B cell (primary cell): ENCODE results near the gene GIMAP5. TPM values are rescaled to one million over a fixed set of nuclear protein-coding genes. Genes with fewer than 3 reads are reported as not detected.

Experiments used
- ATAC-seq: fragments of 200-7000 bp; cut with Tn5 transposase; one replicate; pipeline ENCODE4 v1.10.0; 2021; ENCODE audit warnings: low read depth, mild to moderate bottlenecking, moderate number of reproducible peaks, moderate library complexity
- CTCF ChIA-PET: fragments of 350-600 bp; sonication (Branson Sonifier 250); formaldehyde crosslinking; loops from one replicate; lab custom pipeline; 2021; ENCODE audit warnings: antibody characterized with exemption, inconsistent platforms; lab: Charles Lee
- POLR2A ChIA-PET: fragments of 350-600 bp; sonication (Branson Sonifier 250); formaldehyde crosslinking; loops from one replicate; lab custom pipeline; 2021; ENCODE audit warnings: antibody characterized with exemption; lab: Charles Lee
- DNase-seq: peaks from one replicate; pipeline ENCODE4 v3.0.0; 2013
- H2AFZ ChIP-seq: 2 replicates; pipeline ENCODE4 v1.6.1; 2012; ENCODE audit warnings: mild to moderate bottlenecking, low read depth, low read length; ENCODE audit not compliant: insufficient read depth, poor library complexity, severe bottlenecking
- H3K27ac ChIP-seq, 2 donors: 1 replicate in 1 of 2; 2 replicates in 1 of 2; pipeline ENCODE4 v1.5.1; 2012 to 2013; ENCODE audit warnings: low read length in 2 of 2, mild to moderate bottlenecking in 2 of 2, moderate library complexity in 1 of 2
- H3K27me3 ChIP-seq, 4 experiments: fragments of 200-600 bp in 1 of 4; sonication (generic) in 1 of 4; replicated peaks in 1 of 4; 1 replicate in 2 of 4; 2 replicates in 2 of 4; pipeline versions ENCODE4 v1.6.1 to v1.7.0; 2013 to 2016; ENCODE audit warnings: low read length in 3 of 4, mild to moderate bottlenecking in 2 of 4, mixed read lengths in 1 of 4, moderate library complexity in 1 of 4; ENCODE audit not compliant: insufficient read depth in 4 of 4, control insufficient read depth in 3 of 4; ENCODE audit errors: control extremely low read depth in 1 of 4
- H3K36me3 ChIP-seq, 2 experiments: replicated peaks in 1 of 2; 1 replicate in 1 of 2; 2 replicates in 1 of 2; pipeline versions ENCODE4 v1.6.1 to v1.7.1; 2013; ENCODE audit warnings: low read length in 1 of 2; ENCODE audit not compliant: insufficient read depth in 2 of 2, control insufficient read depth in 1 of 2; ENCODE audit errors: control extremely low read depth in 1 of 2, extremely low read depth in 1 of 2
- H3K4me1 ChIP-seq, 2 donors: fragments of 200-600 bp in 1 of 2; sonication (generic) in 1 of 2; 1 replicate in 1 of 2; 2 replicates in 1 of 2; pipeline versions ENCODE4 v1.5.1 to v1.6.1; 2013 to 2017; ENCODE audit warnings: low read length in 2 of 2; ENCODE audit not compliant: control insufficient read depth in 2 of 2, insufficient read depth in 2 of 2
- H3K4me2 ChIP-seq: replicated peaks from 2 replicates; pipeline ENCODE3; 2012; ENCODE audit warnings: mild to moderate bottlenecking, low read depth, low read length; ENCODE audit not compliant: poor library complexity, severe bottlenecking
- H3K4me3 ChIP-seq, 5 experiments: fragments of 200-600 bp in 1 of 5; sonication (generic) in 1 of 5; 1 replicate in 3 of 5; 2 replicates in 2 of 5; pipeline versions ENCODE4 v1.5.1 to v1.7.0; 2011 to 2016; ENCODE audit warnings: low read length in 4 of 5, mild to moderate bottlenecking in 4 of 5, low read depth in 2 of 5, control low read depth in 1 of 5, moderate library complexity in 1 of 5; ENCODE audit not compliant: insufficient read depth in 1 of 5; ENCODE audit errors: control extremely low read depth in 1 of 5, extremely low read depth in 1 of 5
- H3K79me2 ChIP-seq: fragments of 200-600 bp; sonication (generic); one replicate; pipeline ENCODE4 v1.6.0; 2016; ENCODE audit warnings: low read length; ENCODE audit not compliant: control insufficient read depth, insufficient read depth
- H3K9ac ChIP-seq: fragments of 200-600 bp; sonication (generic); 2 replicates; pipeline ENCODE4 v1.6.1; 2017; ENCODE audit warnings: mild to moderate bottlenecking, low read length, moderate library complexity
- H3K9me3 ChIP-seq, 3 donors: one replicate each; pipeline versions ENCODE4 v1.6.1 to v1.7.1; 2013; ENCODE audit warnings: low read length in 2 of 3; ENCODE audit not compliant: control insufficient read depth in 2 of 3, insufficient read depth in 1 of 3; ENCODE audit errors: control extremely low read depth in 1 of 3
- H4K20me1 ChIP-seq: 2 replicates; pipeline ENCODE4 v1.6.0; 2012; ENCODE audit warnings: mild to moderate bottlenecking, low read length; ENCODE audit not compliant: insufficient read depth, control insufficient read depth, poor library complexity, severe bottlenecking
- H3K27ac Mint-ChIP-seq: one replicate; pipeline ENCODE4 v1.8.0; 2021; ENCODE audit warnings: mixed read lengths
- H3K27me3 Mint-ChIP-seq: one replicate; pipeline ENCODE4 v1.8.0; 2021; ENCODE audit warnings: mixed read lengths
- H3K4me1 Mint-ChIP-seq: one replicate; pipeline ENCODE4 v1.8.0; 2021; ENCODE audit warnings: mixed read lengths
- H3K4me3 Mint-ChIP-seq: one replicate; pipeline ENCODE4 v1.8.0; 2021; ENCODE audit warnings: mixed read lengths
- H3K9me3 Mint-ChIP-seq: one replicate; pipeline ENCODE4 v1.8.0; 2022; ENCODE audit warnings: mixed read lengths; ENCODE audit not compliant: insufficient read depth
- CTCF ChIP-seq: fragments of 200-600 bp; IDR thresholded peaks from one replicate; pipeline ENCODE4 v1.8.0; 2022; ENCODE audit warnings: antibody characterized with exemption, mild to moderate bottlenecking
- EZH2 ChIP-seq: IDR thresholded peaks from 2 replicates; pipeline ENCODE4 v1.6.1; 2012; ENCODE audit warnings: borderline replicate concordance, low read depth, mild to moderate bottlenecking, moderate library complexity, low read length; ENCODE audit not compliant: insufficient read depth, poor library complexity, severe bottlenecking
- WGBS: methylation state at CpG from one replicate; pipeline ENCODE4 v1.1.5; 2013; ENCODE audit warnings: missing lambda C conversion rate; ENCODE audit not compliant: insufficient coverage; 5-methylcytosine and 5-hydroxymethylcytosine counted together
- intact Hi-C: fragments of 100-400 bp; cut with micrococcal nuclease; formaldehyde crosslinking; loops from one replicate; pipeline ENCODE4 v1.10.0; 2022
- polyA plus RNA-seq: library from polyadenylated mRNA; depleted of rRNA; stranded (reverse); fragments of >200 nt; gene quantifications from 2 replicates; pipeline ENCODE4 v1.2.3, GENCODE V29; 2012
- total RNA-seq, 2 donors: library from RNA; stranded (reverse); fragments of 120-200 nt in 1 of 2; gene quantifications; 1 replicate in 1 of 2; 2 replicates in 1 of 2; pipeline versions ENCODE4 v1.2.3 to v1.2.4, GENCODE V29; 2013 to 2022

GIMAP5 gene
- total and polyA plus RNA-seq, 2 donors (not counting 1 experiment from before 2014, with no cell fraction given), result 0.27 to 0.40 TPM

GRCh38 chr7:150748376-150748775 is 11.2 kb downstream of the GIMAP5 start:
- ATAC-seq (no peak), DNase-seq (no peak)
- H3K27ac Mint-ChIP-seq, result no peak overlapping the region
- H3K4me3 Mint-ChIP-seq, result no peak overlapping the region
- TF ChIP-seq EZH2 (no peak), CTCF (no peak)
- H3K27ac ChIP-seq, result no peak overlapping the region
- H3K27me3 ChIP-seq, result peaks cover 0 to 4% (median 0%) of the 10 kb centered on the region in 4 experiments
- intact Hi-C loops, result no loop called here
- no peaks in the 10 kb centered on the region for H3K4me1 ChIP-seq
- H3K4me3 ChIP-seq, result no peak overlapping the region
- peaks cover 28% of the 10 kb centered on the region for H3K27me3 Mint-ChIP-seq
- H3K9ac ChIP-seq, result no peak overlapping the region
- 100% methylated on average over 1 of the region's 4 CpGs for WGBS
- POLR2A ChIA-PET, result no interaction called here
- H3K9me3 Mint-ChIP-seq, result no peaks in the 10 kb centered on the region
- H3K4me1 Mint-ChIP-seq, result peaks cover 2% of the 10 kb centered on the region
- H3K9me3 ChIP-seq, result no peaks in the 10 kb centered on the region
- no peaks in the 10 kb centered on the region for H4K20me1 ChIP-seq
- H3K36me3 ChIP-seq, result no peaks in the 10 kb centered on the region
- CTCF ChIA-PET, result interaction anchor here (1.0 kb wide), 1 partner anchor 299 kb away, joined by 3 read pairs; no protein-coding TSS in a partner anchor
- no peak overlapping the region for H2AFZ ChIP-seq
- H3K4me2 ChIP-seq, result no peak overlapping the region
- no peaks in the 10 kb centered on the region for H3K79me2 ChIP-seq

DNA sequence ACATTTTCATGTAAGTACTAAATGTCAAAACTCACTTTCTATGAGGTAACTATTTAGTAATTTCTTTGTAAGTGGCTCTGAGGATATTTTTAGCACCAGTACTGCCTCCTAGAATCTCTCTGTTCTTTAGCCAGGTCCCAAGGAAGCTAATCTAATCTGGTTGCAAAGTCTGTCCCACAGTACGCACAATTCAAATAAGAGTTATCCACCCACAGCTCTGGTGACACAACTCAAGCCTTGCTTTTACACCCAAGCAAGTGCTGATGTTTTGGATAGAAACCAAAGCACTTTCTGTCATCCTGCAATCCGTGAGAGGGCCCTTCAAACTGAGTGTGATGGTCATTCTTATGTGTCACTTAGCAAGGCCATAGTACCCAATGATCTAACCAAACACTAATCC is 14.5 kb downstream of the GIMAP5 start:
- H3K4me1 Mint-ChIP-seq, result peaks cover 11% of the 10 kb centered on the region
- H3K27me3 ChIP-seq, result peaks cover 0 to 4% (median 0%) of the 10 kb centered on the region in 4 experiments
- H3K27ac ChIP-seq, result no peak overlapping the region
- no peak for TF ChIP-seq CTCF
- TF ChIP-seq EZH2, result no peak
- H2AFZ ChIP-seq, result no peak overlapping the region
- no peaks in the 10 kb centered on the region for H3K36me3 ChIP-seq
- H3K79me2 ChIP-seq, result no peaks in the 10 kb centered on the region
- no peak overlapping the region for H3K27ac Mint-ChIP-seq
- H4K20me1 ChIP-seq, result no peaks in the 10 kb centered on the region
- H3K4me3 Mint-ChIP-seq, result no peak overlapping the region
- peaks cover 20% of the 10 kb centered on the region for H3K27me3 Mint-ChIP-seq
- no CpG with 5 or more reads among the region's 2 CpGs for WGBS
- no peaks in the 10 kb centered on the region for H3K9me3 Mint-ChIP-seq
- DNase-seq (no peak), ATAC-seq (no peak)
- H3K4me1 ChIP-seq, result peaks cover 10% of the 10 kb centered on the region in 2 donors
- no peaks in the 10 kb centered on the region for H3K9me3 ChIP-seq
- H3K9ac ChIP-seq, result no peak overlapping the region
- intact Hi-C loops, result no loop called here
- CTCF ChIA-PET, result no interaction called here
- H3K4me3 ChIP-seq, result no peak overlapping the region
- POLR2A ChIA-PET, result no interaction called here
- H3K4me2 ChIP-seq, result no peak overlapping the region
